Hepatic stellate cell (primary cell): ENCODE measurements around the gene PTPRN2.

Source experiments
- DNase-seq: peaks from one replicate; pipeline ENCODE4 v3.0.0; 2011; ENCODE audit warnings: low spot score

PTPRN2 gene

DNA sequence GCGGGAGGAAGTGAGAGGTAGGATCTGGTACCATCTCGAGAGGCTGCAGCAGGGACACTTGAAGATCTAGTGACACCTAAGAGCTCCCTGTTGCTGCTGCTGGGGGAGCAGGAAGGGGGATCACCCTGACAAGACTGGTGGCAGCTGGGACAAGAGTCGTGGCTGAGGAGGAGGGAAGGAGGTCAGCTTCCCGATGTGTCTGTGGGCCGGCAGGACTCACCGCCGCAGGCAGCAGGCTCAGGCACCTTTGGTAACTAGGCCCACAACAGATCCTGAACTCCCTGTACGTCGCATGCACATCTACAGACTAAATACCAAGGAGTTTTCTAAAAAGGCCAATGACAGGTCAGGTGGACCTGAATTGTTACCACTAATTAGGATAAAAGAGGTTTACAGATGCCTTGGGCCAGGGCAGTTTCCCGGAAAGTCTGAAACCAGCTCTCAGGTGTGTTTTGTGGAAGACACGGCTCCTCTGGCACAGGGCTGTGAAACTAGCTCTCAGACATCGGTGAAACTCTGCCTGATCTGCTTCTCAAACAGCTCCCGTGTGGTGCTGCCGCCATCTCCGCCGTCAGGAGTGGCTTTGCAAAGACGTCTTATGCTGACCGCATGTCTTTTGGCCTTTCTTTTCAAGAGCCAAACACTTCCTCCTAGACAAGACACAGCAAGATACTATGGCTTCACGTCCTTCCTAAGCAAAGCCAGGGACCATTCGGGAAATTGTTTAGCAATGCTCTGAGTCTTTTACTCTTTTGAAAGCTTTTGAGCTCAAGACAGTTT lies 609.7 kb downstream of the PTPRN2 start:
- no peak for DNase-seq

DNA sequence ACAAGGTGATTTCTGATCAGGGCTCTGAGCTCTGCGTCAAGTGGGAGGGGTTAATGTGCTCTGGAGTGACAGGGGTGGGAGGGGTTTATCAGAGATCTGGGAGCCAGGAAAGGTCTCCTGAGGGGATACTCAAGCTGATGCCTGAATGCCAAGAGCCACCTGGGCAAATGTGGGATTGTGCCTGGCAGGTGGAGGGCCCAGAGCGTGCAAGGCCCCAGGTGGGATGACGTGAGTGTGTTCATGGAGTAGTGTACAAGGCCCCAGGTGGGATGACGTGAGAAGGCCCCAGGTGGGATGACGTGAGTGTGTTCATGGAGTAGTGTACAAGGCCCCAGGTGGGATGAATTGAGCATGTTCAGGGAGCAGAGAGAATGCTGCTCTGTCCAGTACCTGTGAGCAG lies 610.3 kb downstream of the PTPRN2 start:
- DNase-seq = no peak

DNA sequence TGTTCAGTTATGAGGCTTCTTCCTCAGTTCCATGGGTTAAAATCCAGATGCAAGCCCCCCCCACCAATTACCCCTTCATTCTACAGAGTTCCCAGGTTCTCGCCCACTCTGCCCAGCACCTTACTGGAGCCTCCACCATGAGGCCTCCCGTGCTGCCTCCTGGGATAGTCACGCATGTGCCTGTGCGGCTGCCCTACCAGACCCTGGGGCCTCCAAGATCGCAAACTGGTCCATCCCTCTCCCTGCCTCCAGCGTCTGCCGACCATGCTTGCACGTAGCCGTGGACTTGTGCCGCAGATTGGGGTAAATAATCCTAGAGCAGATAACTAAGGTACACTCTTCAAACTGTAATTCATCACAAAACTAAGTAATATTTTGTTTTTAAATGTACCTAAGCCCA lies 611.2 kb downstream of the PTPRN2 start:
- no peak for DNase-seq

DNA sequence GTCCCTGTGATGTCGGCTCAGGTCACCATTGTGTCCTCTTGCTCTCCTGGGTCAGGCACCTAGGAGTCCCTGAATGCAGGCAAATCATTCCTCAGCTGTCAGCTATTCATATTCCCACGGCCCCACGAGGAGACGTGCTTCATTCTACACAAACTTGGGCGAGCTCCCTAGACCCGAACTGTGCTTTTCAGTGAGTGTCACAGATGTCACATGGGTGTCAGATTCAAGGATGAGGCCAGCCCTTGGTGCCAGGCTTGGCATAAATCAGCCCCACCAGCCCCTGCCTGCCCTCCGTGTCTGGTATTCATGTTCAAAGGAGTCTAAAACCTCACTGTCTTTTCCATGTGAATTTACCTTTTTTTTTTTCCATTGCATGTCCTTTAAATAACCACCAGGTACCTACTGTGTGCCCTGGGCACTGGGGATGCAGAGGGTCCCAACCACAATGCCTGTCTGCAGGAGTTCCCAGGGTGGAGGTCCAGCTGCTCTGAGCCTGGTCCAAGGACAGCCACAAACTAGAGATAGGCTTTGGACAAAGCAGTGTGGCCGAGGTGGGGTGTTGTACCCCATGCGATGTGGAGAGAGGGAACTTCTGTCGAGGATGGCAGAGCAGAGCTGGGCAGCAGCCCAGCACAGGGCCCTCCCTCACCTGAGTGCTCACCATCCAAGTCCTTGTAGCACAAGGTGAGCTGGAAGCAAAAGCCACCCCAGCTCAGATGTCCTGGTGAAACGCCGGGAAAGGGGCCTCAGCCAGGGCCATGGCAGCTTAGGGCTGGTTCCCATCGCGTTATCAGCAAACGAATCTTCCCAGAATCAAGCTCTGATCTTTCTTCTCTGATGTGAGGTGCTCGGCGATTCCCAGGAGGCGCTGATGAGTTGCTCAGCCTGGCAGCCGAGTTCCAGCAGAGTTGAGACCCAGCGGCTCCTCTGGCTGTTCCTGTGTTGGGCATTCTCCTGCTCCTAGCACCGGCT lies 611.9 kb downstream of the PTPRN2 start:
- no peak for DNase-seq

DNA sequence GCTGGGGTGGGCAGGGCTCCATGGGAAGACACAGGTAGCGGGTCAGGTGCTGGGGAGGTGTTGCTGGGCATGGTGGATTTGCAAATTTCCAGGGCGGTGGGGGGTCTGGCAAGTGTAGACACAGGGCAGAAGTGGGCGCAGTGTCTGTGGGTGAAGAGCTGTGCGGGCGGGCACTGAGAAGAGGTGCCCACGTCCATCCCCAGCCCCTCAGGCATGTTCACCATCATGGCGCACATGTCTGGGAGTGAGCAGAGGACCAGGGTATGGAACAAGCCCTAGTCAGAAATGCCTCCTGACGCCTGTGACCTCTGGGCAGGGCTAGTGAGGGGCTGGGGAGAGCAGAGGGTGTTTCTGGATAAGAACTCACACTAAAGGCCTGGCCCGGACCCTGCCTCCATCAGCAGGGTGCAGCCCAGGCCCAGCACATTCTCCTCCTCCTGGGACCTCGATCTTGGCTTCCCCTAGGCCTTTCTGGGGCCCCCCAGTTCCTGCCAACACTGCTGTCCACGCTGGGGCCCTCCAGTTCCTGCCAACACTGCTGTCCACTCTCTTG lies 612.9 kb downstream of the PTPRN2 start:
- DNase-seq = no peak

DNA sequence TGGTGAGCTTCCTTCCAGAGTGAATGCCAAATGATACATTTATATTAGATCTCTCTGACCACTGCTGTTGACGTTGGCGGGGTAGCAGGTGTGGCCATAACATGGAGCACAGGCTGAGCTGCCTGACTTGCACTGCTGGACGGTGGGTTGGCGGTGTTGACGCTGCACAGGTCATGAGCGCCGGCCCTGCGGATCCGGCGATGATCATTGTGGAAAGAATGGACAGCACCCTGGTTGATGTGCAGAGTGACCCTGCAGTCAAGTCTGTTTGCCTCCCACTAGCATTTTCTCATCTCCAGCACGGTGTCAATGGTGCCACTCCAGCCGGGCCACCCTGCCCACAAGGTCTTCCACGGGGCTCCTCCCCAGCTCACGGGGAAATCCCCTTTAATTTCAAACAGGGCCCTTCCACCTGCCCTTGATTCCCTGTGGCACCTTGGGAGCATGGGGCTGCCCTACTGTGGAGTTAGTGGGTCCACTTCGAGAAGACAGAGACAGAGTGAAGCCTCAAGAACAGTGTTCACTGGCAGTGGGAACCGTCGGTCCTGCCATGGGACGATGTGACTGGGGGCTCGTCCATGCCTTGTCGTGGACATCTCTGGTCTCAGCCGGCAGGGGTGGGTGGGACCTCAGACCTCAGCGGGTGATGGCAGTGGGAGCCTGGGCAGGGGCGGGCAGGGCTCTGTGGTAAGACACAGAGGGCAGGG lies 613.5 kb downstream of the PTPRN2 start:
- no peak for DNase-seq

DNA sequence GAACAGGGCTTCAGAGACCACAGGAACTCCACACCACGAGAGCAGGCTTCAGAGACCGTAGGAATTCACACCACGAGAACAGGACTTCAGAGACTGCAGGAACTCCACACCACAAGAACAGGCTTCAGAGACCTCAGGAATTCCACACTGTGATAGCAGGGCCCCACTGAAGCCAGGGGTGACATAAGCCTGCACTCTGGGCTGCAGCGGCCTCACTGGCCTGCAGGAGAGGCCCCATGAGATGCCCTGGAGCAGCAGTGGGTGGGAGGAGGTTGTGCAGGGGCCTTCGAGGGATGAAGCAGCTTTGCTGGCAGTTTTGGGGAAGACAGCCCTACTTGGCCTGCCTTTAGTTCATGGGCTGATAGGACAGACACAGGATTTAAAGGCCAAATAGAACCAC lies 614.7 kb downstream of the PTPRN2 start:
- DNase-seq = no peak

DNA sequence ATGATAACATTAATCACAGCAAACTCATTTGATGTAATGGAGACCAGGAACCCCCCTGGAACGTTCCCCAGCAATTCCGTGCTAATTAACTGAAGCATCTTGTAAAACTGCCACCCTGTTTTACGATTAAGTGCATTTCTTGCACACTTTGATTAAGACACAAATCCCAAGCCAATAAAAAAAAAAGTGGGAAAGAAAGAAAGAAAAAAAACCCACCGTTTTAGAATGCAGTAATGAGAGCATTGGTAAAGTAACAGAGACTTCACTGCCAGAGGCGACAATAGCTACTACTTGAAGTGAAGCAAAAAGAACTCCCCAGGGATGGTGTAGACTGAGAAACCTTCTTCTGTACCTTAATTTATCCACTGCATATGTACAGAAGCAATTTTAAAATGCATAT lies 616.1 kb downstream of the PTPRN2 start:
- no peak for DNase-seq

DNA sequence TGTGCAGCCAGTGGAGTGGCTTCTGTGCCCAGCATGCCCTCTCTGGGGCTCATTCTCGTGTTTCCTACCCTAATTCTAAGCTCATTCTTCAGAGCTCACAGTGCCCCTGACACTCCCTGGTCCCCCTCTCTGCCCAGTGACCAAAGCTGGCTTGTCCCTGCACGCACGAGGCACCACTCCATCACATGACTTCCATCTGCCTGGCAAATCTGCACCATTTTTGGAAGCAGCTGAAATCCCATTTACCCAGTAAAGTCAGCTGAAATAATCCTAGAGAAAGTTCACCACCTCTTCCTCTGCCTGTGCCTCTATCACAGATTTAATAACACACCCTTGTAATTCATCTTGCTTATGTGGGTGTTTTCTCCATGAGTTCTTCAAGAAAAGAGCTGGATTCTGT lies 616.9 kb downstream of the PTPRN2 start:
- no peak for DNase-seq

DNA sequence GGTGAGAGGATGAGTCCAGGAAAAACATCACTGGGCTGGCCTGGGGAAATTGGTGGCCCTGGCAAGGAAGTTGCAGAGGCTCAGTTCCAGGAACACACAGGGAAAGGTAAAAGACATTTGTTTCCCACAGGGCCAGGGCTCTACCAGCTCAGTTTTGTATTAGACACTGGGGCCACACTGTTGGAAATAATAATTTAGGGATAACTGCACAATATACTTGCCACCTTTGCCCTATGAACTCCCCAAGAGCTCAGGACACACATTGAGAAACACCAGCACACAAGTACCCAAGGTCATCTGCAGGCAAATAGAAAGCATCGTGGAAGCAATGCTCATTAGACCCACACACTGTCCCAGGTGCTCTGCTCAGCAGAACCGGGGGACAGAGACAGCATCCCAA lies 617.6 kb downstream of the PTPRN2 start:
- DNase-seq = no peak

DNA sequence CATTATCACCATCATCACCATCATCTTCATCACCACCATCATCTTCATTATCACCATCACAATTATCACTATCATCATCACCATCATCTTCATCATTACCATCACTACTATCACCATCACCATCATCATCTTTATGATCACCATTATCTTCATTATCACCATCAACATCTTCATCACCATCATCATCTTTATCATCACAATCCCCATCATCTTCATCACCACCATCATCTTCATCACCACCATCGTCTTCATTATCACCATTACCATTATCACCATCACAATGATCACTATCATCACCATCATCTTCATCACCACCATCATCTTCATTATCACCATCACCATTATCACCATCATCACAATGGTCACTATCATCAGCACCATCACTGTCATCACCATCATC lies 621.1 kb downstream of the PTPRN2 start:
- no peak for DNase-seq

DNA sequence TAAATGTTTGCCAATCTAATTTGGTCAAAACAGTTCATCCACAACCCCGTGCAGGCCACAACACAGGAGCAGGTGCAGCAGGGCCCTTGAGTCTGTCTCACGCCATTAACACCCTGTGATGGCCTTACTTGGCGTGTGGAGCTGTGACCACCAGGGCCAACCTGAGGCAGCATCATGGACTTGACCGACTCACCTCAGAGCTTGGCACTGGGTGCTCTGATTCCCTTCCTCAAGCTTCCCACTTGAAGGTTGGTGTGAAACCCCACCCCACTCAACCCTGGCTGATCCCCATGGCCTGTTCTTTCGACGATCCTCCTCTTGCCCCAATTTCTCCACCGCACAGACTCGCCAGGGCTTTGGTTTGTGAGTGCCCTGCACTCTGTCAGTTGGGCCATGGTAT lies 623.1 kb downstream of the PTPRN2 start:
- DNase-seq = no peak

DNA sequence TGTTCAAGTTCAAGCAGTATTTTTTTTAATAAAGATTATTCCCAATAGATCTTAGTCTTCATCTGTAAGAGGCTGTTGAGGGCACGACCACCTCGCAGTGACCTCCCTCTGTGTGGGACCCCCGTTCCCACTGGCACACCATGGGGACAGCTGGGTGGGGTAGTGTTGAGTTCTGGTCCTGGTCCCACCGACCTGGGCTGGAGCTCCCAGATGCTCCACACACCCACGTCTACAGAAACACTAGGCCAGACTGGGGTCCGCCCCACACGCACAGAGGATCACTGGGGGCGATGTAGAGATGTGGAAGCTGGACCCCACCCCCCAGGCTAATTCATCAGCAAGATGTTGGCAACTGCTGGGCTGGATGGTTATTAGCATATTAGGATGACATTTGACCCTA lies 623.6 kb downstream of the PTPRN2 start:
- DNase-seq = no peak

DNA sequence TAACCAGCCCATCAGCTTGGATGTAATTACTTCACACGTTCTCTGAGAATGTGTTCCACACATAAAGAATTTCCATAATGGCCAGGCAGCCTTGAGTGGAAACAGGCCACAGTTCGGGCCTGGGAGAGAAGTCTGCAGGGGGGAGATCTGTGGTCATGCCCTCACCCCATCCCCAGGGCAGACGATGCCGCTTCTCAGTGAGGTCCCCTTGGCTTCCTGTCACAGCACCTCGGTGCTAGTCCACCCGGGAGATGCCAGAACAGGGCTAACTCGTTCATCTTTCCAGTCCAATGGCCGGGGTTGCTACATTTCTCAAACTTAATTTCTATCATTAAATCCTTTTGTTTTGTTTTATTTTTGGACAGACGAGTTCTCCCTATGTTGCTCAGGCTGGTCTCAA lies 624.1 kb downstream of the PTPRN2 start:
- no peak for DNase-seq

DNA sequence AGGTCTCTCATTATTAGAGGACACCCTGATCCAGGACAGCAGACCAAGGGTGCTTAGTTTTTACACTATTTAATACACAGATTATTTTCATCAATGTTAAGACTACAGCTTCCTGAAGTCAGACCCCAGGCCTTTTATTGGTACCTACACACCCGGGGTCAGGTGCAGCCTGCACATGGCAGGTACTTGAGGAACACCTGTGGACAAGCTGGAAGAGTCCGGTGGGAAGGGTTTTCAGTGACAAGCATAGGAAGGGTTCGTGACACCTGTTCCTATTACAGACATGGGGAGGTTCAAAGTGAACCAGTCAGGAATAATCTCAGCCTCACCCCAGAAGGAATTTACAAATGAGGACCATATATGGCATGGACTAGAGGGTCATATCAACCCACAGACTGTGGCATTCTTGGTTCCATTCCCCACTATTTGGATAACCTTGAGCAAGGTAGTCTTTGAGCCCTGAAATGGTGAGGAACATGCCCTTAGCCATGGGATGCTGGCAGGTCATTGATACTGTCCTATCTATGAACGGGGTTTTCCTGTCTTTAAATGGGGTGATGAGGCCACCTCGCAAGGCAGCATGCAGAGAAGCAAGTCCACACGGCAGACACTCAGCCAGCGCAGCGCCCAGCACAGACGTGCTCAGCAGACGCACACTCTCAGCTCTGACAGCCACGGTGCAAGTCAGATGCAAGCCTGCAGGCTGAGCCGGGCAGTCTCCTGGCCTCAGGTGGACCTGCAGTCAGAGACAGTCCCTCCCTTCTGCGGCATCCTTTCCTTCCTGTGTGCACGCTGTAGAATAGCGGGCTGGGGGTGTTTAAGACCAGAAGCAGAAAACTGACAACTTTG lies 624.9 kb downstream of the PTPRN2 start:
- no peak for DNase-seq

DNA sequence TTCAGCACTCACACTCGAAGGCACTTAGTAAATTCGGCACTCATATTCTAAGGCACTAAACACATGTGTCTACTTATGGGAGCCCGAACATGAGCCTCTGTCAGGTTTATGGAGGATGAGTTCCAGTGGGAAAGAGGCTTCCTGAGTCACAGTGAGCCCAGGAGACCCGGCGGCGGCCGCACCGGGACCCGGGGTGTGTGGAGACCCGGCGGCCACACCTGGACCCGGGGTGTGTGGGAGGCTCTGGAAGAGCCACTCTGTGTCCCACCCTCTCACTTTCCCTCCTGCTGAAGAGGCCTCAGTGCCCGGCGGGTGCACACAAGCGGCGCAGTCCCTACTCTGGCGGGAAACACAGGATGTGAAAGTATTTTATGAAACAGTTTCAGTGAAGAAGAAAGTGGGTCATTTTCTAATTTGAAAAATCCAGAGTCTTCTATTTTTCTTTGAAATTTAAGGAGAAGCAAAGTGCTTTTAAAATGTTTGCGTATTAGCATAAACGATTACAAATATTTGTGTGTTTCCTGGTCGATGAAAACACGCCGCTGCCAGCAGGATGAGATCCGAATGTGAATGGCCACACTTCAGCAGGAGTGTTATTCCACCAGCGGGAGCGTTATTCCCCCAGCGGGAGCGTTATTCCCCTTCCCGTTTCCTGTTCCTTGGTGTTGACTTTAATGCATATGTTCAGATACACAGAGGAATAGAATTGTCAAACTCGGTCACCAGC lies 625.7 kb downstream of the PTPRN2 start:
- DNase-seq = no peak

DNA sequence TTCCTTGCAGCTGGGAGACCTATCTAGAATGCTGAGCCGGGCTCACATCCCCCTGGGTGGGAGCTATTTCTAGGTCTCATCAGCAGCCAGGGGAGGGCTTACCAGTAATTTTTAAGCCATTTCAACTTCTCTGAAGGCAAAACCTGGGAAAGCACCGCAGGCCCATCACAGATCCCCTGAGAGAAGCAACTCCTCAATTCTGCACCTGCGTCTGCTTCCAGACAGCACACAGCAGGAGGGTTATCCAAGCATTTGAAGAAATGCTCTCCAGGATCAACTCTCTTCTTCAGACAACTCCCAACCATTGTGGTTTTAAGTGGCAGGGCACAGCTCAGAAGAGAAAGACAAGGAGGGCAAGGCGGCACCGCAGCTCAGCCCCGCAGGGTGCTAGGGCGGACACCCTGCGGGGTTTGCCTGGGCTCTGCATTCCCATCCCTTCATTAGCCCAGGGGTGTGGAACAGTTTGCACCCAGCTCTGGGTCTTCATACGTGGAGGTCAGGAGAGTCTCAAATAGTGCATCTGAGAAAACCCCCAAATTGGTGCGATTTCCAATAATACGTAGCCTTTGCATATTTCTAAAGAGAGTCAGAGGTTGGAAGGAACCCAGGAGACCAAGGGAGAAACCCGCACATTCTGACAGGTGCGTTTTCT lies 632.1 kb downstream of the PTPRN2 start:
- no peak for DNase-seq

DNA sequence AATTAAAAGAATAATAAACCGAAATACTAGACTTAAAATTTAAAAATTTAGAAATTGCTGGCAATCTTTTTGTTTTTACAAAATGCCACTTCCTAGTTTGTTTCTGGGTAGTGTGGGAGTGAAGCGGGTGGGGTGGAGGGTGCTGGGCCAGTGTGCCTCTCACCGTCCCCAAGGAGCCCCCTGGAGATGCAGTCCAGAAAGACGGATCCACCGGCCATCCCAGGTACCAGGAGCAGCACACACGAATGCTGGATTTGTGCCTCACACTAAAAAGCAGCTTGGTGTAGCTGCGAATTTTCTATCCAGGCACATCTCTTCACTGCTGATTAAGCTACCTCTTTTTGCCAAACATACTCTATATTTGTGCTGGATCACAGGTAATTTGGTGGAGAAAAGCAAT lies 632.7 kb downstream of the PTPRN2 start:
- DNase-seq = no peak

DNA sequence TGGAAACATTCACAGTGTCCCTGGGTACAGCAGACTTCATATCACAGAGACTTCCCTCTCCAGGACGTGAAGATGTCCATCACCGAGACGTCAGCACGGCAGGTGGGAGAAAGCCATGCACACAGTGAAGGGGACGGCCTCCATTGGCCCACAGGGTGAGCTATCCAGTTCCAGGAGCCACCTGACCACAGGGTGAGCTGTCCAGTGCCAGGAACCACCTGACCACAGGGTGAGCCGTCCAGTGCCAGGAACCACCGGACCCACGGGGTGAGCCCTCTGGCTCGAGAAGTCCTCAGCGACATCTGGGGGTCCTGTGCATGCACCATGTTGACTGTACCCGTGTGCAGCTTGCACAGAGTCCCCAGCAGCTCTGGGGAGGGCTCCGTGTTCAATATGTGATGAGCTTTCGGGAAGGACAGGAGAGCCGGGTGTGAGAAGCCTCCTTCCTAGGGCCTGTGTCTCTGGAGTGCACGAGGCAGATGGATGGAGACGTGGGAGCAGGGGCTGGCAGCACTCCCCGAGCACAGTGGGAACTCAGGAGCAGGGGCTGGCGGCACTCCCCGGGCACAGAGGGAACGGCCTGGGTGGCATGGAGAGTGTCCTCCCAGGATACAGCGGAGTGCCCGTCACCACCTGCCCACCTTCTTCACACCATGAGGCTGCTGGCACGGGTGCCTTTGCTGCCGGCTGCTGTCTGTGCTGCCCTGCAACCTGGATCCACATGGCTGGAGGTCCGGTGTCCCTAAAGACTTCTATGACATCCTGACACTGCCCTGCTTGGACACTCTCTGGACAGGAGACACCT lies 634.6 kb downstream of the PTPRN2 start:
- DNase-seq = no peak
